Measurements from ENCODE around the gene AGAP3.

AGAP3 gene

GRCh38 chr7:151065516-151065915, 20.8 kb upstream of the AGAP3 start:
- ChIA-PET CTCF (no interaction called here), POLR2A (ENCODE audit: low non-redundant PET) (no interaction called here)
- no peak for TF ChIP-seq CTCF (conservative IDR thresholded peaks at IDR 0.05; ENCODE audit: low read depth)
- DNase-seq (ENCODE audit: low spot score) = no peak
- peak overlapping the region; percentile 96 for H3K27ac ChIP-seq

GRCh38 chr7:151066273-151066974, 19.9 kb upstream of the AGAP3 start:
- peak overlapping the region; percentile 96 for H3K27ac ChIP-seq
- ChIA-PET POLR2A (ENCODE audit: low non-redundant PET) (no interaction called here), CTCF (no interaction called here)
- DNase-seq (ENCODE audit: low spot score) = no peak
- no peak for TF ChIP-seq CTCF (conservative IDR thresholded peaks at IDR 0.05; ENCODE audit: low read depth)

- 0 out of 2 replicates have a peak overlapping the region, but pooled peaks have one; percentile 5 for H3K27ac ChIP-seq
- TF ChIP-seq CTCF (conservative IDR thresholded peaks at IDR 0.05; ENCODE audit: low read depth) = no peak
- ChIA-PET POLR2A (ENCODE audit: low non-redundant PET) (interaction anchor here (0.9 kb wide), 1 partner anchor 9 kb away, joined by 4 read pairs; no protein-coding TSS in a partner anchor), CTCF (interaction anchor here (1.4 kb wide), 1 partner anchor 43 kb away, joined by 3 read pairs; no protein-coding TSS in a partner anchor)
- DNase-seq (ENCODE audit: low spot score) = no peak
These were observed 18.1 kb upstream of the AGAP3 start for GRCh38 chr7:151068069-151068773.

- H3K27ac ChIP-seq = peak overlapping the region; percentile 8; the same call in 1 of the 2 replicates
- POLR2A ChIA-PET (ENCODE audit: low non-redundant PET) = no interaction called here
- TF ChIP-seq CTCF (conservative IDR thresholded peaks at IDR 0.05; ENCODE audit: low read depth) = no peak
- no peak for DNase-seq (ENCODE audit: low spot score)
- CTCF ChIA-PET = no interaction called here
These were observed 16.3 kb upstream of the AGAP3 start for GRCh38 chr7:151069841-151070573.

GRCh38 chr7:151070574-151070960, 15.7 kb upstream of the AGAP3 start:
- ChIA-PET CTCF (no interaction called here), POLR2A (ENCODE audit: low non-redundant PET) (no interaction called here)

More at GRCh38 chr7:151070574-151070960, 15.7 kb upstream of the AGAP3 start:
- peak overlapping the region; percentile 99; the same call in 1 of the 2 replicates for H3K27ac ChIP-seq
- DNase-seq (ENCODE audit: low spot score) = no peak
- no peak for TF ChIP-seq CTCF (conservative IDR thresholded peaks at IDR 0.05; ENCODE audit: low read depth)
